HepG2 (cell line): Measurements from ENCODE around the gene CXADR. TPM values are rescaled to one million over a fixed set of nuclear protein-coding genes. Genes with fewer than 3 reads are reported as not detected.

Source experiments
- ATAC-seq: fragments of 200-7000 bp; cut with Tn5 transposase; 3 replicates; pipeline ENCODE4 v1.9.1; 2020; ENCODE audit warnings: mild to moderate bottlenecking, moderate library complexity
- BruUV-seq: library from RNA; stranded (reverse); fragments of 400-500 nt; replicated peaks from 2 replicates; lab custom pipeline; 2021; lab: Mats Ljungman, UMichigan
- CTCF ChIA-PET: fragments of 300-600 bp; formaldehyde crosslinking; extraction: SDS; loops from one replicate; lab custom pipeline; 2021; ENCODE audit warnings: low total read pairs, inconsistent platforms, low intra/inter-chr PET ratio; lab: Yijun Ruan, JAX
- POLR2A ChIA-PET: fragments of 350-600 bp; sonication (Branson Sonifier 250); formaldehyde crosslinking; loops from one replicate; lab custom pipeline; 2020; ENCODE audit warnings: antibody characterized with exemption, inconsistent platforms; lab: Yijun Ruan, JAX
- DNase-seq: peaks from one replicate; pipeline ENCODE4 v3.0.0-alpha.2; 2015; ENCODE audit warnings: low spot score
- FAIRE-seq: peaks from 3 replicates; lab custom pipeline; 2011; peaks lifted over from hg19 to GRCh38; lab: Jason Lieb, UNC
- H2AFZ ChIP-seq: one replicate; pipeline ENCODE4 v1.6.1; 2011; ENCODE audit warnings: low read length, inconsistent platforms
- H3K27ac ChIP-seq: fragments of 300-600 bp; 3 replicates; pipeline ENCODE4 v1.8.0; 2011; ENCODE audit warnings: mixed run types, mild to moderate bottlenecking, mixed read lengths, low read length, inconsistent platforms; ENCODE audit not compliant: insufficient read depth; ENCODE audit errors: extremely low read length
- H3K27me3 ChIP-seq, 2 experiments: fragments of 200-600 bp in 1 of 2; 2 replicates in 1 of 2; 3 replicates in 1 of 2; pipeline versions ENCODE4 v1.6.0 to v1.8.0; 2011; ENCODE audit warnings: low read length in 2 of 2, mild to moderate bottlenecking in 2 of 2, moderate library complexity in 2 of 2, inconsistent platforms in 1 of 2; ENCODE audit not compliant: insufficient read depth in 2 of 2, control insufficient read depth in 1 of 2
- H3K36me3 ChIP-seq, 2 experiments: fragments of 200-600 bp in 1 of 2; replicated peaks in 1 of 2; 2 replicates in 1 of 2; 3 replicates in 1 of 2; pipeline versions ENCODE4 v1.5.1 to v1.8.0; 2011; ENCODE audit warnings: low read length in 2 of 2, inconsistent platforms in 1 of 2; ENCODE audit not compliant: insufficient read depth in 2 of 2, control insufficient read depth in 1 of 2
- H3K4me1 ChIP-seq: 2 replicates; pipeline ENCODE4 v1.5.1; 2012; ENCODE audit warnings: low read length, inconsistent platforms; ENCODE audit not compliant: insufficient read depth
- H3K4me2 ChIP-seq: 2 replicates; pipeline ENCODE4 v1.6.0; 2011; ENCODE audit warnings: low read depth, low read length, inconsistent platforms
- H3K4me3 ChIP-seq, 3 experiments: fragments of 200-600 bp in 1 of 3; sonication (generic), shearing (Covaris generic) in 1 of 3; replicated peaks in 1 of 3; 2 replicates each; pipeline ENCODE4 v1.5.1; 2011 to 2016; ENCODE audit warnings: low read length in 3 of 3, inconsistent platforms in 2 of 3, low read depth in 2 of 3, mild to moderate bottlenecking in 2 of 3, control low read depth in 1 of 3, mixed read lengths in 1 of 3; ENCODE audit not compliant: insufficient read depth in 1 of 3
- H3K79me2 ChIP-seq: one replicate; pipeline ENCODE4 v1.6.1; 2011; ENCODE audit warnings: low read length, inconsistent platforms; ENCODE audit not compliant: insufficient read depth
- H3K9ac ChIP-seq: 2 replicates; pipeline ENCODE4 v1.6.0; 2011; ENCODE audit warnings: mild to moderate bottlenecking, low read depth, low read length, inconsistent platforms; ENCODE audit not compliant: insufficient read depth
- H3K9me3 ChIP-seq: 2 replicates; pipeline ENCODE4 v1.5.1; 2012; ENCODE audit warnings: mild to moderate bottlenecking, low read length
- H4K20me1 ChIP-seq: 2 replicates; pipeline ENCODE4 v1.6.0; 2011; ENCODE audit warnings: inconsistent platforms, mild to moderate bottlenecking, low read length, moderate library complexity; ENCODE audit not compliant: insufficient read depth
- DNMT3B ChIP-seq: conservative IDR thresholded peaks from 2 replicates; pipeline ENCODE4 v1.6.1; 2016; ENCODE audit warnings: missing biosample characterization, control low read depth
- HMGXB4 ChIP-seq, 2 experiments: sonication (generic) in 1 of 2; formaldehyde crosslinking in 1 of 2; IDR thresholded peaks; 2 replicates each; pipeline versions ENCODE4 v1.4.0 to v1.6.1; 2018 to 2020; ENCODE audit warnings: missing genetic modification reagents in 2 of 2, borderline replicate concordance in 1 of 2, low read depth in 1 of 2, mild to moderate bottlenecking in 1 of 2, missing biosample characterization in 1 of 2
- SMYD3 ChIP-seq: sonication (generic); formaldehyde crosslinking; IDR thresholded peaks from 2 replicates; pipeline ENCODE4 v1.8.1; 2023; ENCODE audit warnings: mild to moderate bottlenecking, missing genetic modification reagents
- ZNF121 ChIP-seq: sonication (generic); formaldehyde crosslinking; IDR thresholded peaks from 2 replicates; pipeline ENCODE4 v1.5.0; 2020; ENCODE audit warnings: mild to moderate bottlenecking, missing genetic modification reagents
- ZNF496 ChIP-seq: sonication (generic); formaldehyde crosslinking; IDR thresholded peaks from 2 replicates; pipeline ENCODE4 v1.8.1; 2023; ENCODE audit warnings: mild to moderate bottlenecking, moderate library complexity, missing genetic modification reagents; ENCODE audit not compliant: insufficient replicate concordance
- ZNF770 ChIP-seq: sonication (generic); formaldehyde crosslinking; IDR thresholded peaks from 2 replicates; pipeline ENCODE4 v1.5.0; 2020; ENCODE audit warnings: mild to moderate bottlenecking, missing genetic modification reagents
- ZSCAN22 ChIP-seq: sonication (generic); formaldehyde crosslinking; IDR thresholded peaks from 2 replicates; pipeline ENCODE4 v1.4.0; 2020; ENCODE audit warnings: mild to moderate bottlenecking, missing genetic modification reagents
- WGBS: methylation state at CpG from one replicate; pipeline ENCODE4 v1.1.6; 2017; ENCODE audit warnings: low lambda C conversion rate; 5-methylcytosine and 5-hydroxymethylcytosine counted together
- in situ Hi-C: cut with HindIII; loops from 2 replicates; pipeline ENCODE4 v1.10.0; 2017; ENCODE audit warnings: low pct_unique_long_range_greater_than_20kb; ENCODE audit not compliant: extremely low pct_ligation_motif_present
- intact Hi-C: fragments of 100-400 bp; cut with micrococcal nuclease; formaldehyde crosslinking; loops from one replicate; pipeline ENCODE4 v1.10.0; 2022; ENCODE audit not compliant: unreplicated experiment
- polyA plus RNA-seq, 8 experiments: library from polyadenylated mRNA; depleted of rRNA in 3 of 8; stranded (reverse) in 7 of 8; unstranded in 1 of 8; fragments of >200 nt; fragmentation: Illumina TruSeq in 4 of 8; extraction: Trizol in 4 of 8; gene quantifications; 2 replicates each; pipeline versions ENCODE4 v1.2.1 to v1.2.3, GENCODE V29; 2011 to 2016; ENCODE audit warnings: low read depth in 4 of 8, missing spikeins in 1 of 8, mixed read lengths in 1 of 8; ENCODE audit not compliant: insufficient read depth in 1 of 8
- total RNA-seq, 5 experiments: library from RNA; depleted of rRNA; stranded (reverse); fragments of >200 nt; fragmentation: Illumina TruSeq; extraction: Trizol; gene quantifications; 2 replicates each; pipeline ENCODE4 v1.2.3, GENCODE V29; 2016; ENCODE audit warnings: low read depth in 1 of 5
- TF ChIP-seq, protein P1 (sequence below): sonication (generic); formaldehyde crosslinking; IDR thresholded peaks from 2 replicates; pipeline ENCODE4 v1.8.1; 2023; ENCODE audit warnings: mild to moderate bottlenecking, moderate library complexity, missing genetic modification reagents

Gene CXADR
- total and polyA plus RNA-seq, 2 of the 13 experiments (the other 11 are each of a cell fraction or from before 2014, with no cell fraction given): 86.8 to 110 TPM

DNA sequence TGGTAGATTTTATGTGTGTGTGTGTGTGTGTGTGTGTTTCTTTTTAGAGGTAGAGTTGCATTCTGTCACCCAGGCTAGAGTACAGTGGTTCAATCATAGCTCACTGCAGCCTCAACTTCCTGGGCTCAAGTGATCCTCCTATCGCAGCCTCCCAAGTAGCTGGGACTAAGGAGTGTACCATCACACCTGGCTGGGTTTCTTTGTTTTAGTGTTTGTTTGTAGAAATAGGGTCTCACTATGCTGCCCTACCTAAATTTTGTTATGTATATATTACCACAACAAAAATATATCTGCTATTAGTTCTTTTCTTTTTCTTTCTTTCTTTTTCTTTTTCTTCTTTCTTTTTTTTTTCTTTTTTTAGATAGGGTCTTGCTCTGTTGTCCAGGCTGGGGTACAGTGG is 43.1 kb upstream of the CXADR start:
- no peaks in the 10 kb centered on the region for H4K20me1 ChIP-seq
- CTCF ChIA-PET: no interaction called here
- ATAC-seq: no peak

GRCh38 chr21:17472182-17472581 is 40.7 kb upstream of the CXADR start:
- Histone ChIP-seq H3K36me3 (no peaks in the 10 kb centered on the region), H2AFZ (no peak overlapping the region), H3K79me2 (no peaks in the 10 kb centered on the region), H4K20me1 (no peaks in the 10 kb centered on the region), H3K4me1 (peaks cover 90% of the 10 kb centered on the region), H3K9ac (peak overlapping the region; percentile 71), H3K27me3 (no peaks in the 10 kb centered on the region), H3K27ac (peak overlapping the region; percentile 94), H3K9me3 (no peaks in the 10 kb centered on the region), H3K4me3 (peak overlapping the region in 1 of 3 experiments; percentile 37; a peak in 1 of 6 replicates), H3K4me2 (peak overlapping the region; percentile 70)
- ChIA-PET CTCF (no interaction called here), POLR2A (interaction anchor here (0.9 to 2.1 kb wide), 16 partner anchors 9 to 82 kb away, joined by 3 to 20 read pairs (median 4); partner anchors contain the start of gene CXADR)
- no peak for FAIRE-seq
- in situ Hi-C loops (no loop called here), intact Hi-C loops (loop anchor here (1.0 kb wide), 4 partner anchors 10 to 40 kb away; no protein-coding TSS in a partner anchor)
- DNase-seq: no peak
- TSS peak; percentile 97 for BruUV-seq
- ATAC-seq: no peak; the same call in 2 of the 3 replicates
- WGBS: 17% methylated on average over 1 of the region's 1 CpG
- TF ChIP-seq HMGXB4 (CRISPR knock-in tag; IDR thresholded peaks at IDR 0.05; ENCODE audit: borderline replicate concordance in 1 of 2, low read depth in 1 of 2): peak in 1 of 2 experiments; percentile 20; a peak in 1 of 4 replicates
- TF ChIP-seq SMYD3 (CRISPR knock-in tag): 0 out of 2 replicates have a peak, but pooled peaks have one; percentile 1
- no peak for TF ChIP-seq DNMT3B (CRISPR knock-in tag)
- TF ChIP-seq, protein P1, sequence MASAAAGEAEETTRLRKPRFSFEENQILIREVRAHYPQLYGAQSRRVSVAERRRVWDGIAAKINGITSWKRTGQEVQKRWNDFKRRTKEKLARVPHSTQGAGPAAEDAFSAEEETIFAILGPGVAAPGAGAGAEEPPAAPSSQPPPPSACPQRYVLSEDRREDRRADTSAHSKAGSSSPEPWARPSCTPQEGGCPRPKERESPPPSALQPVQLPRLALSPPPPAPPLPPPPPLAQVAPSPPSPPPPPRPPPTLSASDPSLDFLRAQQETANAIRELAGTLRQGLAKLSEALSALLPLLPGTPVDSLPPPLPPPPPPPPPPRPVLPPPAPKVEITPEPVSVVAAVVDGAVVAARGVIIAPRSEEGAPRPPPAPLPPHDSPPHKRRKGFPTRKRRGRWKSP (CRISPR knock-in tag): no peak
- no peak for TF ChIP-seq ZNF496 (CRISPR knock-in tag)

More for the DNA sequence above, 43.1 kb upstream of the CXADR start:
- BruUV-seq: no TSS peak
- WGBS: 100% methylated on average over 1 of the region's 1 CpG
- TF ChIP-seq ZSCAN22 (no peak), ZNF121 (peak; percentile 91), ZNF770 (peak; percentile 58; the same call in 1 of the 2 replicates)
- TF ChIP-seq, all 625 proteins: peak for 2
- Histone ChIP-seq H3K27ac (no peak overlapping the region), H3K9ac (no peak overlapping the region), H3K27me3 (no peaks in the 10 kb centered on the region), H3K79me2 (no peaks in the 10 kb centered on the region), H3K4me2 (no peak overlapping the region), H3K4me1 (peaks cover 82% of the 10 kb centered on the region), H3K9me3 (no peaks in the 10 kb centered on the region), H3K4me3 (no peak overlapping the region), H3K36me3 (no peaks in the 10 kb centered on the region), H2AFZ (no peak overlapping the region)
- POLR2A ChIA-PET: no interaction called here
- DNase-seq (no peak), FAIRE-seq (no peak)
- intact Hi-C loops (no loop called here), in situ Hi-C loops (no loop called here)
